IPS-20b (cell line): ENCODE measurements around the gene TIPARP.
"Not testable (repeated sequence)": the region's sequence is repeated elsewhere in the genome, so short reads cannot be mapped to it uniquely, and the experiment has no call there.

Experiments used
- H3K27ac ChIP-seq: one replicate; pipeline ENCODE4 v1.5.1; 2013; ENCODE audit warnings: low read length
- H3K27me3 ChIP-seq: 2 replicates; pipeline ENCODE4 v1.6.1; 2013; ENCODE audit warnings: mild to moderate bottlenecking, low read length, inconsistent platforms; ENCODE audit not compliant: insufficient read depth
- H3K36me3 ChIP-seq: 2 replicates; pipeline ENCODE4 v1.6.1; 2013; ENCODE audit warnings: low read depth, mild to moderate bottlenecking, inconsistent platforms, low read length, moderate library complexity; ENCODE audit not compliant: insufficient read depth
- H3K4me1 ChIP-seq: 2 replicates; pipeline ENCODE4 v1.6.1; 2013; ENCODE audit warnings: mild to moderate bottlenecking, control low read depth, inconsistent platforms, low read length, moderate library complexity; ENCODE audit not compliant: insufficient read depth
- H3K4me3 ChIP-seq: 2 replicates; pipeline ENCODE4 v1.5.1; 2013; ENCODE audit warnings: mild to moderate bottlenecking, low read length, inconsistent platforms
- H3K9ac ChIP-seq: 2 replicates; pipeline ENCODE4 v1.6.1; 2013; ENCODE audit warnings: low read depth, mild to moderate bottlenecking, inconsistent platforms, low read length, moderate library complexity
- H3K9me3 ChIP-seq: 2 replicates; pipeline ENCODE4 v1.6.1; 2013; ENCODE audit warnings: mild to moderate bottlenecking, low read depth, low read length, inconsistent platforms; ENCODE audit not compliant: insufficient read depth

The TIPARP gene

DNA sequence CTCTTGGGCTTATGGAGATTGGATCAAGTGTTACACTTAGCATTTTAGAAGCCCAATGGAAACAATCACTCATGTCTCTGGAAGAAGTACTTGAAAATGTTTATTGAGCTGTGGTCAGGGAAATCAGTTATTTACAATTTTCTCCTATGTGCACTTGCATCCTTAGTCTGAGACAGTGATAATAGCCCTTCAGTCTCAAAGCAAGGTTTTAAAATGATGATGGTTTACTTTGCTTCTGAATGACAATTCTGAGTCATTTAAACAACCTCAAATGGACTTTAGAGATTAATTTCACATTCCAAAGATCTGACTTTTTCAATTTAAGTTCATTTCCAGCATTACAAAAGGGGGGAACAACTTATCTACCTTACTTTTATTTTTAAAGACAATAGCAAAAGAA is 20.1 kb downstream of the TIPARP start:
- Histone ChIP-seq H3K36me3 (peaks cover 41% of the 10 kb centered on the region), H3K9ac (no peak overlapping the region), H3K9me3 (no peaks in the 10 kb centered on the region), H3K4me1 (no peaks in the 10 kb centered on the region), H3K27ac (no peak overlapping the region), H3K27me3 (no peaks in the 10 kb centered on the region), H3K4me3 (no peak overlapping the region)

DNA sequence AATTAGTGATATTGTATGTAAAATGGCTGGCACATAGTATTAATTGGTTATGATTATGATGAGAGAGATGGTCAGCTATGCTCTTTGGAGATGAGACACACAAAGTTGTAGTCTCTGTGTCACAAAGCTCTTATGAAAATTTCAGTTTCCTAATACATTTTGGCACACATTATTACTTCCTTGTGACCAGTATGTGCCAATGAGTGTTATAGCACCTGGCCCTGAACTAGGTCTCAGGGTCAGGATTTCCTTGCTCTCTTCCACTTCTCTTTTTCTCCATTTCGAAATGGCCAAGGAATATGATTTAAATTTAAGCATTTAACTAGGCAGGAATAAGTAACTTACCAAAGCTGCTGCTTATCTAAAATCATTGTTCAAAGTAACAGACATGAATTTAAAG is 28.0 kb downstream of the TIPARP start:
- Histone ChIP-seq H3K36me3 (peaks cover 39% of the 10 kb centered on the region), H3K9ac (no peak overlapping the region), H3K4me1 (no peaks in the 10 kb centered on the region), H3K9me3 (no peaks in the 10 kb centered on the region), H3K4me3 (no peak overlapping the region), H3K27ac (no peak overlapping the region), H3K27me3 (no peaks in the 10 kb centered on the region)

DNA sequence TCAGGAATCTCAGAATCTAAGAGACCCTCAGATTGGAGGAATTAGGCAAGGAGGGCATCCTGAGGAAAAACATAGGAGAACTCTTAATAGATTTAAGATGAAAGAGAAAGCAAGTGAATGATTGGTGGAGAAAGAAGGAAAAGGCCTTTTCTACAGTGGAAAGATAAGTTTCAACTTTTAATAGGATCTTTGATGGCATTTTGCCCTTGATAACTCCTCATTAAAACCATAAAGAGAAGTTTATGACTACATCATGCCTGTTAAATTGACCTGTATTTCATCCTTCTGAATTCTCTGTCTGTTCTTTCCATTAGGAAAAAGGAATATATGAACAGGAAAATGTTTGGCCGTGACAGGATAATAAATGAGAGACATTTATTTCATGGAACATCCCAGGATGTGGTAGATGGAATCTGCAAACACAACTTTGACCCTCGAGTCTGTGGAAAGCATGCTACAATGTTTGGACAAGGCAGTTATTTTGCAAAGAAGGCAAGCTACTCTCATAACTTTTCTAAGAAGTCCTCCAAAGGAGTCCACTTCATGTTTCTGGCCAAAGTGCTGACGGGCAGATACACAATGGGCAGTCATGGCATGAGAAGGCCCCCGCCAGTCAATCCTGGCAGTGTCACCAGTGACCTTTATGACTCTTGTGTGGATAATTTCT is 30.1 kb downstream of the TIPARP start:
- no peaks in the 10 kb centered on the region for H3K27me3 ChIP-seq
- no peak overlapping the region for H3K4me3 ChIP-seq
- no peaks in the 10 kb centered on the region for H3K4me1 ChIP-seq
- peaks cover 31% of the 10 kb centered on the region for H3K36me3 ChIP-seq
- no peaks in the 10 kb centered on the region for H3K9me3 ChIP-seq
- H3K9ac ChIP-seq, result no peak overlapping the region
- H3K27ac ChIP-seq, result no peak overlapping the region

DNA sequence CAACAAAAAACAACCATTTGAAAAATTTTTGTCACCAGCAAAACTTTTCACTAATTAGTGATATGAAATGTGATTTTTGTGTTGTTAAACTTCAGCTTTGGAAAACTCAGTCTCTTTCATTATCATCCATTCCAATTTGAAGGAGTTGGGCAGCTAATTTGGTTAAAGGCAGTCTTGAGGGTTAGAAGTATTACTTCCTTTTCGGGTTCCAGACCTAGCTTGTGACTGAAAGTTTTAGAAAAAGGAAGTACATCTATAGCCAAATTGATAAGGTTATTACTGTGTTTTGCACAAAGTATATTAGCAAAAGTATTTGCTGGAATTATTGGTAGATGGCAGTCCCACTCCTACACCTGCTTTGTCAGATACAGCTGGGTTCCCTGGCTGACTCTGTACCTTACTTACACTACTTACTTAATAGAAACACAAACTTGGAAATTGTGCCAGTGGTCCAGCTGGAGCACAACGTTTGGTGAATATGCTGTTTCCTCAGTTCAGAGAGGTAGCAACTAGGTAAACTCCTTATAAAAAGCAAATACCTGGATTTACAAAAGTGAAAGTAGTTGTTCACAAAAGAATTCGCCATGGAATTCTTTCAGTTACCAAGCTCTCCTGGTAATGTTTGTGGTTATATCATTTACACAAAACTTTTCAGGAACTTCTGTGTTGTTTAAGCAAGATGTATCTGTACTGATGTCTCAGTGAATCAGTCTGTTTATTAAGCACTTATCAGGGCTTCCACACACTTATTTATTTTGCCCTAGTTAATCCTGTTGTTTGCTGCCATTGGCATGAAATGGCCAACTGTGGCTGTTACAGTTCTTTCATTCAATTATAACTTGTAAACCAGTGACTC is 31.6 kb downstream of the TIPARP start:
- Histone ChIP-seq H3K27ac (no peak overlapping the region), H3K4me3 (no peak overlapping the region), H3K9me3 (no peaks in the 10 kb centered on the region), H3K9ac (no peak overlapping the region), H3K36me3 (peaks cover 31% of the 10 kb centered on the region), H3K27me3 (no peaks in the 10 kb centered on the region), H3K4me1 (no peaks in the 10 kb centered on the region)

DNA sequence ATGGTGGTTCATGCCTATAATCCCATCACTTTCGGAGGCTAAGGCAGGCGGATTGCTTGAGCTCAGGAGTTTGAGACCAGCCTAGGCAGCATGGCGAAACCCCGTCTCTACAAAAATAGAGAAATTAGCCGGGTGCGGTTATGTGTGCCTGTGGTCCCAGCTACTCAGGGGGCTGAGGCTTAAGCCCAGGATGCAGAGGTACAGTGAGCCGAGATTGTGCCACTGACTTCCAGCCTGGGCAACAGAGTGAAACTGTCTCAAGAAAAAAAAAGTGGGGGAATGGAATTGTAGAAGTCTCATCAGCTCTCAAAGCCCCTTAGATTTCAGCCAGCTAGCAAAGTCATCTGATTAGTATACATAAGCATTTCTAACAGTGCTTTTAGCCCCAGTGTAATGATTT is 33.2 kb downstream of the TIPARP start:
- no peak overlapping the region for H3K9ac ChIP-seq
- peaks cover 31% of the 10 kb centered on the region for H3K36me3 ChIP-seq
- H3K4me1 ChIP-seq, result no peaks in the 10 kb centered on the region
- no peaks in the 10 kb centered on the region for H3K9me3 ChIP-seq
- no peak overlapping the region for H3K4me3 ChIP-seq
- no peaks in the 10 kb centered on the region for H3K27me3 ChIP-seq
- H3K27ac ChIP-seq, result no peak overlapping the region

DNA sequence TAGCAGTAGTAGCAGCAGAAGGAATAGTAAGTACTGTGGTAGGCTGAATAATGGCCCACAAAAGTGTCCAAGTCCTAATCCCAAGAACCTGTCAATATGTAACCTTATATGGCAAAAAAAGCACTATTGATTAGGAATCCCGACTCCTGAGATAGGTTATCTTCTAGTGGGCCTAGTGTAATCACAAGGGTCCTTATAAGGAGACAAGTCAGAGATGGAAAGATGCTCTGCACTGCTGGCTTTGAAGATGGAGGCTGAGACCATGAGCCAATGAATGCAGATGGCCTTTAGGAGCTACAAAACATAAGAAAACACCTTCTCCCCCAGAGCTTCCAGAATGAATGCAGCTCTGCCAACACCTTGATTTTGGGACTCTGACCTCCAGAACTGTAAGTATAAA is 36.0 kb downstream of the TIPARP start:
- H3K27me3 ChIP-seq, result no peaks in the 10 kb centered on the region
- no peaks in the 10 kb centered on the region for H3K9me3 ChIP-seq
- no peak overlapping the region for H3K4me3 ChIP-seq
- no peak overlapping the region for H3K9ac ChIP-seq
- peaks cover 10% of the 10 kb centered on the region for H3K36me3 ChIP-seq
- H3K27ac ChIP-seq, result no peak overlapping the region
- H3K4me1 ChIP-seq, result no peaks in the 10 kb centered on the region

DNA sequence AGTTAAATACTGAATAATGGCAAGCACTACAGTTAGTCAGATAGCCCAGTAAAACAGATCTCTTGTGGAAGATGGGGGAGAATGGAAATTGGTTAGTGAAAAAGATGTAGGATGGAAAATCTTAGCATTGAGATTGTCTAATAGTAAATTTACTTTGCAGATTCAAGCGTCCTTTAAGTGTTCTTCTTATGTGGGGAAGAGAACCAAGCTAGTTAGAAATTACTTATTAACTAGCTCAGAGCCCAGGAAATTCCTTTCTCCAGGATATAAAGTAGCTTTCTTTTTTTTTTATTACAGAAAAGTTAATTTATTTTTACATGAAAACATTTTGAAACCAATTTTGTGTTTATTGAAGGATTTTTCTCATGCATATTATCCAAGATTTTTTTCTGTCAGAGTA is 36.7 kb downstream of the TIPARP start:
- Histone ChIP-seq H3K27ac (no peak overlapping the region), H3K4me3 (no peak overlapping the region), H3K27me3 (no peaks in the 10 kb centered on the region), H3K9ac (no peak overlapping the region), H3K36me3 (peaks cover 3% of the 10 kb centered on the region), H3K4me1 (no peaks in the 10 kb centered on the region), H3K9me3 (no peaks in the 10 kb centered on the region)

DNA sequence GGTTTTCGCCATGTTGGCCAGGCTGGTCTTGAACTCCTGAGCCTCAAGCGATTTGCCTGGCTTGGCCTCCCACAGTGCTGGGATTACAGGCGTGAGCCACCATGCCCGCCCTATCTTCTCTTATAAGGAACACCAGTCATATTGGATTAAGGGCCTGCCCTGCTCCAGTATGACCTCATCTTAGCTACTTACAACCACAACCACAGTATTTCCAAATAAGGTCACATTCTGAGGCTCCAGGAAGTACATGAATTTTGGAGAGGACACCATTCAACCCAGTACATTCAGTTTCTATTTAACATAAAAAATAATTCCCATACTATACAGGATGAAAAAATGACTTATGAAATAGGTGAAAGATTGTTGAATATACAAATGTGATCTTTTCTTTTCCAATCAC is 37.6 kb downstream of the TIPARP start:
- not testable (repeated sequence) for H3K9ac ChIP-seq, H3K4me1 ChIP-seq, H3K9me3 ChIP-seq, H3K27ac ChIP-seq, H3K27me3 ChIP-seq, H3K4me3 ChIP-seq, H3K36me3 ChIP-seq

DNA sequence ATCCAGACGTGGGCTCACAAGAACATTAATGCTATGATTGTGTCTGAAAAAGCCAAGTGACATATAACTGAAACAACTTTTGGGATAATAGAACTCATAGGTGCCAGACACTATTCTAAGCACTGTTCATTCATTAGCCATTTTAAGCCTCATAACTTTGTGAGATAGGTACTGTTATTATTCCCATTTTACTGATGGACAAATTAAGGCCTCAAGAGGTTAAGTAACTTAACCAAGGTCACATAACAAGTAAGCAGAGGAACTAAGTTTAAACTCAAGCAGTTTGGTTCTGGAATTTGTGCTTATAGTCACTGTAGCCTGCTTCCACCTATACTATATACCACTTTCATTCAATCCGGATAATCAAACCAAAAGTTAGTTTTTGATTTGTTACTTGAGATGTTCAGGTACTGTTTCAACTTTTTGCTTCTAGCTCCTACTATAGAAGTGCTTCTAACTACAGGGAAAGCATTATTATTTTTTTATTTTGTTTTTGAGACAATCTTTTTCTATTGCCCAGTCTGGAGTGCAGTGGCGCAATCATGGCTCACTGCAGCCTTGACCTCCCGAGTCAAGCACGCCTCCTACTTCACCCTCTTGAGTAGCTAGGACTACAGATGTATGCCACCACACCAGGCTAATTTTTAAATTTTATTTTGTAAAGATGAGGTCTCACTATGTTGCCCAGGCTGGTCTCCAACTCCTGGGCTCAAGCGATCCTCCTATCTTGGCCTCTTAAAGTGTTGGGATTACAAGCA is 41.9 kb downstream of the TIPARP start:
- no peak overlapping the region for H3K9ac ChIP-seq
- H3K27ac ChIP-seq, result no peak overlapping the region
- H3K36me3 ChIP-seq, result no peaks in the 10 kb centered on the region
- no peaks in the 10 kb centered on the region for H3K9me3 ChIP-seq
- H3K27me3 ChIP-seq, result no peaks in the 10 kb centered on the region
- peaks cover 6% of the 10 kb centered on the region; the same call in 1 of the 2 replicates for H3K4me1 ChIP-seq
- H3K4me3 ChIP-seq, result no peak overlapping the region

DNA sequence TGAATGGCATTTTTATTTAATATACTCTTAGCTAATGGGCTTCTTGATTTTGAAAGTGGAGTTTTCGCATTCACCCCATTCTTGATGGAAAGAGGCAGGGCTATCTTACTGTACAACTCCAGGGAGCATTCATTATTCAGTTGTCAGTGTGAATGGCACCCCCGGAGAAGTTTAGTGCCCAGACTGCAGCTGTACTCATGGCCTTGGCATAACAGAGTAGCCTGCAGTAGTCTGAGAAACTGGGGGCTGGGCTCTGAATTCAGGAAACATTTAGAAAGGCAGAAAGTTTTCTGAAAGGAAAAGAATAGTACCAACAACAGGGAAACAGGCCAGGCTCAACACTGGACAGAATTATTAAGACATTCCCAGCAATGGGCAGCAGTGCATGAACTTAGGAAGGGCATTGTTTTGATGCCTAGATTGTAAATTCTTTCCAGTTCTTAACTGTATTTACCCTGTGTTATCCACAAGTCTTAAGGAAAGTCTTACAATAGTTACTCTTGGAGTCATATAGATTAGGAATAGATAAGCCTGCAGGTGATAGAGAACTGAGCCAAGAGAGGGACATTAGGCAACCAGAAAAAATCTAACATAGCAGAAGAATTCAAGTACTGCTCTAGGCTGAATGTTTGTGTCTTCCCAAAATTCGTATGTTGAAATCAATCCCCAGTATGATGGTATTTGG is 44.4 kb downstream of the TIPARP start:
- H3K4me1 ChIP-seq, result peaks cover 6% of the 10 kb centered on the region; the same call in 1 of the 2 replicates
- H3K27ac ChIP-seq, result no peak overlapping the region
- H3K9me3 ChIP-seq, result no peaks in the 10 kb centered on the region
- no peaks in the 10 kb centered on the region for H3K27me3 ChIP-seq
- H3K9ac ChIP-seq, result no peak overlapping the region
- no peak overlapping the region for H3K4me3 ChIP-seq
- no peaks in the 10 kb centered on the region for H3K36me3 ChIP-seq

DNA sequence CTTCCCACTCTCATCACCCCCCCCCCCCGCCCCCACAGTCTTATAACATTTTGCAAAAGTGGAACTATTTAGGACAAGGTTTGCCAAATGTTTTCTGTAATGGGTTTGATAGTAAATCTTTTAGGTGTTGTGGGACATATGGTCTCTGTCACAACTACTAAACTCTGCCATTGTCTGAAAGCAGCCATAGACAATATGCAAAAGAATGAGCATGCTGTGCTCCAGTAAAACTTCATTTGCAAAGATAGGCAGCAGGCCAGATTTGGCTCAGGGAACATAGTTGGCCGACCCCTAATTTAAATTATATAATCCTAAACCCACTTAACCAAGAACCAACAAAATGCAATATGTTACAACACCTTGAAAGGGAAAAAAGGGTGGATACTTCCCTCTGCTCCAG is 46.4 kb downstream of the TIPARP start:
- no peak overlapping the region for H3K27ac ChIP-seq
- no peaks in the 10 kb centered on the region for H3K9me3 ChIP-seq
- no peaks in the 10 kb centered on the region for H3K27me3 ChIP-seq
- peaks cover 6% of the 10 kb centered on the region; the same call in 1 of the 2 replicates for H3K4me1 ChIP-seq
- no peaks in the 10 kb centered on the region for H3K36me3 ChIP-seq
- no peak overlapping the region for H3K9ac ChIP-seq
- no peak overlapping the region for H3K4me3 ChIP-seq
